ENCODE data around the gene TP53AIP1. TPM values are rescaled to one million over a fixed set of nuclear protein-coding genes. Genes with fewer than 3 reads are reported as not detected.
A peak's percentile ranks its signal among the peaks of the same experiment; 100 is the strongest.

TP53AIP1 gene
- total and polyA plus RNA-seq, 10 of the 15 experiments (the other 5 are each of a cell fraction or from before 2014, with no cell fraction given), result 0.01 TPM; not detected in 9

GRCh38 chr11:128928400-128928799 lies 14.3 kb downstream of the TP53AIP1 start:
- DNase-seq (ENCODE audit: low read depth, low spot score), result peak; percentile 65
- intact Hi-C loops (cut with micrococcal nuclease; ENCODE audit: unreplicated experiment) (no loop called here), in situ Hi-C loops (cut with MboI) (no loop called here)
- Histone ChIP-seq H3K36me3 (ENCODE audit: control insufficient read depth in 2 of 2, insufficient read depth in 2 of 2, low read length in 1 of 2) (no peaks in the 10 kb centered on the region), H4K20me1 (ENCODE audit: control insufficient read depth, insufficient read depth) (no peaks in the 10 kb centered on the region), H3K9me3 (replicated peaks; ENCODE audit: control insufficient read depth, insufficient read depth, low read length) (no peaks in the 10 kb centered on the region), H2AFZ (ENCODE audit: control insufficient read depth, low read depth, low read length) (peak overlapping the region; percentile 84), H3K4me2 (ENCODE audit: control insufficient read depth, insufficient read depth) (peak overlapping the region; percentile 80), H3K79me2 (ENCODE audit: control insufficient read depth, insufficient read depth, low read length) (no peaks in the 10 kb centered on the region), H3K9ac (ENCODE audit: control insufficient read depth, insufficient read depth, low read length) (no peak overlapping the region), H3K27me3 (replicated peaks in 1 of 2; ENCODE audit: control insufficient read depth in 2 of 2, insufficient read depth in 2 of 2, low read length in 1 of 2) (no peaks in the 10 kb centered on the region), H3K27ac (ENCODE audit: control insufficient read depth, insufficient read depth) (no peak overlapping the region), H3K4me3 (no peak overlapping the region), H3K4me1 (ENCODE audit: control insufficient read depth, insufficient read depth, low read length) (peaks cover 5% of the 10 kb centered on the region)
- CTCF ChIA-PET, result interaction anchor here (0.6 to 2.7 kb wide), 9 partner anchors 12 to 1920 kb away, joined by 3 to 26 read pairs (median 3); no protein-coding TSS in a partner anchor
- SMC1A ChIA-PET (ENCODE audit: uncharacterized antibody, unreplicated experiment), result interaction anchor here (0.7 to 1.7 kb wide), 10 partner anchors 9 to 771 kb away, joined by 3 to 7 read pairs (median 3); no protein-coding TSS in a partner anchor
- POLR2A ChIA-PET, result interaction anchor here (1.5 kb wide), 1 partner anchor 9 kb away, joined by 7 read pairs; no protein-coding TSS in a partner anchor
- ATAC-seq, result peak; percentile 96
- 4% methylated on average over 5 of the region's 5 CpGs for WGBS (ENCODE audit: insufficient coverage, insufficient replicate concordance, low lambda C conversion rate, missing lambda C conversion rate)
- FAIRE-seq, result peak; percentile 18
- RAD21 ChIA-PET (ENCODE audit: unreplicated experiment), result interaction anchor here (0.7 to 1.7 kb wide), 6 partner anchors 11 to 43 kb away, joined by 3 to 9 read pairs (median 4); no protein-coding TSS in a partner anchor
- peak; percentile 58; the same call in 1 of the 2 replicates for TF ChIP-seq ELK1 (IDR thresholded peaks at IDR 0.05; ENCODE audit: low read depth, low read length)
- no peak for TF ChIP-seq NR2C1 (IDR thresholded peaks at IDR 0.05)
- TF ChIP-seq PKNOX1 (IDR thresholded peaks at IDR 0.05), result peak; percentile 73
- TF ChIP-seq MXI1 (IDR thresholded peaks at IDR 0.05; ENCODE audit: low read depth, low read length), result 0 out of 2 replicates have a peak, but pooled peaks have one; percentile 46
- BruUV-seq (replicated peaks), result no TSS peak

Data from GM12878 (cell line).